Type B pancreatic cell (in vitro differentiated cells): Measurements from ENCODE around the gene KRTAP10-3. TPM values are rescaled to one million over a fixed set of nuclear protein-coding genes. Genes with fewer than 3 reads are reported as not detected.

Experiments used
- DNase-seq: peaks from one replicate; pipeline ENCODE4 v3.0.0; 2021; ENCODE audit warnings: mixed read lengths; ENCODE audit not compliant: unreplicated experiment; ENCODE audit errors: extremely low spot score
- H3K27ac Mint-ChIP-seq: 2 replicates; pipeline ENCODE4 v1.8.0; 2021; ENCODE audit warnings: mild to moderate bottlenecking, mixed read lengths
- H3K27me3 Mint-ChIP-seq: 2 replicates; pipeline ENCODE4 v1.8.0; 2021; ENCODE audit warnings: mixed read lengths
- H3K36me3 Mint-ChIP-seq: 2 replicates; pipeline ENCODE4 v1.8.0; 2021; ENCODE audit warnings: mixed read lengths
- H3K4me1 Mint-ChIP-seq: one replicate; pipeline ENCODE4 v1.8.0; 2021; ENCODE audit warnings: mixed read lengths; ENCODE audit not compliant: unreplicated experiment
- H3K4me3 Mint-ChIP-seq: 2 replicates; pipeline ENCODE4 v1.8.0; 2021; ENCODE audit warnings: mild to moderate bottlenecking, mixed read lengths
- H3K9me3 Mint-ChIP-seq: 2 replicates; pipeline ENCODE4 v1.8.0; 2021; ENCODE audit warnings: mixed read lengths
- total RNA-seq: library from RNA; stranded (reverse); gene quantifications from 2 replicates; pipeline ENCODE4 v1.2.1, GENCODE V29; 2021; ENCODE audit warnings: low replicate concordance
- TF ChIP-seq, protein P1 (sequence below): fragments of 200-600 bp; sonication (generic); conservative IDR thresholded peaks from 2 replicates; pipeline ENCODE4 v1.5.0; 2021; ENCODE audit warnings: antibody characterized with exemption, mild to moderate bottlenecking

The KRTAP10-3 gene
- total RNA-seq, 1 donor from 2014 or later = not detected

DNA sequence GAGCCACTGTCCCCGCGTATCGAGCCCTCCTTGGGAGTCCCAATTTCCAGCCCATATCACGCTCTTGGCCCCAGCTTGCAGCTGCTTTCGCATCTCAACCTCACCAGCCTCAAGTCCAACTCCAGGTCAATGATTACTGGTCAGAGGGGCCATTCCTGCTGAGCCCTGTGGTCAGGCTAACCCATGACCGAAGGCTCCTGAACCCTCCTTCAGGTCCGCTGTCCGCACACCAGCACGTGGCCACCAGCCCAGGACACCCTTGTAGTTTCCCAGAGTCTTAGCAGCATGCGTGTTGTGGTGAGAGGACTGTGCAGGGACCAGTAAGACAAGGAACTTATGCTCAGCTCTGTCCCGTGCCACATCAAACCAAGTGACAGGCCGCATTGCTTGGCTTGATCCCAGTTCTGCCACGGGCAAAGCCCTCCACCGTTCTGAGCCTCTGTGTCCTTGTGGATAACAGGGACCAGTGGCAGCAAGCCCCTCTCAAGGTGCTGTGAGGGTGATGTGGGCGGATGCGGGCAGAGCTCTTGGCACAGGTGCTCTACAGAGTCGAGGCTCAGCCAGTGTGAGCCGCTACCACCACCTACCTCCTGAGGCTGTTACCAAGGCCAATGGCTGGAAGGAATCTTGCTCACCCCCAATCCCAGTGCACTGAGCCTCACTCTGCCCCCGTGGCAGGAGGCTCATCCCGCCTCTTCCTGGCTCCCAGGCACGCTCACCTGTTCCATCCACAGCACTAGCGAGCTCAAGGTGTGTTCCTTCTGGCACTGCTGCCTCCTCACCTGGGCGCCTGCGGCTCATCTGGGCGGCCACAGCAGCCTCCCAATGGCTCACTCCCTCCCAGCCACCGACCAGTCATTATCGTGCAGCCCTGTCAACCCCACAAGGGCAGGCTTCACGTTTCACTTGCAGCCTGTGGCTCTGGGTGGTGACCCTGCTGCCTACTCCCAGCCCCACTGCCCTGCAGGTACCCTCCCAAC is 39.0 kb downstream of the KRTAP10-3 start:
- Mint-ChIP-seq H3K4me1 (no peaks in the 10 kb centered on the region), H3K9me3 (peaks cover 5% of the 10 kb centered on the region), H3K36me3 (no peaks in the 10 kb centered on the region), H3K4me3 (no peak overlapping the region), H3K27ac (no peak overlapping the region), H3K27me3 (no peaks in the 10 kb centered on the region)
- TF ChIP-seq, protein P1, sequence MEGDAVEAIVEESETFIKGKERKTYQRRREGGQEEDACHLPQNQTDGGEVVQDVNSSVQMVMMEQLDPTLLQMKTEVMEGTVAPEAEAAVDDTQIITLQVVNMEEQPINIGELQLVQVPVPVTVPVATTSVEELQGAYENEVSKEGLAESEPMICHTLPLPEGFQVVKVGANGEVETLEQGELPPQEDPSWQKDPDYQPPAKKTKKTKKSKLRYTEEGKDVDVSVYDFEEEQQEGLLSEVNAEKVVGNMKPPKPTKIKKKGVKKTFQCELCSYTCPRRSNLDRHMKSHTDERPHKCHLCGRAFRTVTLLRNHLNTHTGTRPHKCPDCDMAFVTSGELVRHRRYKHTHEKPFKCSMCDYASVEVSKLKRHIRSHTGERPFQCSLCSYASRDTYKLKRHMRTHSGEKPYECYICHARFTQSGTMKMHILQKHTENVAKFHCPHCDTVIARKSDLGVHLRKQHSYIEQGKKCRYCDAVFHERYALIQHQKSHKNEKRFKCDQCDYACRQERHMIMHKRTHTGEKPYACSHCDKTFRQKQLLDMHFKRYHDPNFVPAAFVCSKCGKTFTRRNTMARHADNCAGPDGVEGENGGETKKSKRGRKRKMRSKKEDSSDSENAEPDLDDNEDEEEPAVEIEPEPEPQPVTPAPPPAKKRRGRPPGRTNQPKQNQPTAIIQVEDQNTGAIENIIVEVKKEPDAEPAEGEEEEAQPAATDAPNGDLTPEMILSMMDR = no peak
- no peak for DNase-seq

DNA sequence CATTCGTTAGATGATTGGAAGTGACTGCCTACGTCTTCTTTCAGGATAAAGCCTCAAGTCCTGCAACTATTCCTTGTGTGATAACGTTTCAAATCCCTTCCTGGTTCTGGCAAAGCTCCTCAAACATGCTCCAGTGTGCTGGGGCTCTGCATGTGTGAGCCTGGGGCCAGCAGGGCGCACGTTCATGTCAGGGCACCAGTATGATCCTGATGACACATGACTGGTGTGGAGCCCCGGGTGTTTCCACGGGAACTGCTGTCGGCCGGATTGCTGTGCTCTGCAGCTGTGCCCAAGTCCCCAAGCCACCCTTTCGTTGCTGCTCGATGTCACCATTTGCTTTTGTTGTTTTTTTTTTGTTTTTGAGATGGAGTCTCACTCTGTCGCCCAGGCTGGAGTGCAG is 39.9 kb downstream of the KRTAP10-3 start:
- no peaks in the 10 kb centered on the region for H3K4me1 Mint-ChIP-seq
- H3K36me3 Mint-ChIP-seq = no peaks in the 10 kb centered on the region
- no peak for DNase-seq
- H3K4me3 Mint-ChIP-seq = no peak overlapping the region
- H3K27me3 Mint-ChIP-seq = no peaks in the 10 kb centered on the region
- H3K9me3 Mint-ChIP-seq = peaks cover 5% of the 10 kb centered on the region
- TF ChIP-seq, protein P1 = no peak
- H3K27ac Mint-ChIP-seq = no peak overlapping the region

DNA sequence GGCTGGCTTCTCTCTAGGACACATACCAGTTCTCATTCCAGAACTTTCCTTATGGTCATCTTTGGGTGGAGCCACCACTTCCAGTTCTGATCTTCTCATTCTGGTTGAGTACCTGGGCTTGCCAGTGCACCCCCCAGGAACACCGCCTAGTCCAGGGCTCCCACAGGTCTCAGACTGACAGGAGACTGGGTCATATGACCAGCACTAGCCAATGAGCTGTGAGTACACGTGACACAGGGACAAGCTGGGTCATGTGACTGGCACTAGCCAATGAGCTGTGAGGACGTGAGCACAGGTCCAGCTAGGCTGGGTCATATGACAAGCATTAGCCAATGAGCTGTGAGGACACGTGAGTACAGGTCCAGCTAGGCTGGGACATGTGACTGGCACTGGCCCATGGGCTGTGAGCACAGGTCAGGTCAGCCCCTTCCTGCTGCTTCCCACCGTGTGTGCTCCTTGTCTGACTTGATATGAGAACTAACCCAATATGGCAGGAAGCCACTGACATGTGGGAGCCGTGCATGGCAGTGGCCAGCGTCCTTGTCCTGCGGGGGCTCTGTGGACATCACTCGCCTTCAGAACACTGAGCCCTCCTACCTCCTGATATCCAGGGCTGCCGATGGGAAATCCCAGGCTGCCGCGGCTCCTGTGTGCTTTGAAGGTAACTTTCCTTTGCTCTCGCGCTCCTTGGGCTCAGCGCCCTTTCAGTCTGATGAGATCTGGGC is 41.3 kb downstream of the KRTAP10-3 start:
- H3K9me3 Mint-ChIP-seq = peaks cover 5% of the 10 kb centered on the region
- no peak for DNase-seq
- H3K36me3 Mint-ChIP-seq = no peaks in the 10 kb centered on the region
- no peak overlapping the region for H3K4me3 Mint-ChIP-seq
- no peak overlapping the region for H3K27ac Mint-ChIP-seq
- TF ChIP-seq, protein P1 = no peak
- H3K4me1 Mint-ChIP-seq = no peaks in the 10 kb centered on the region
- H3K27me3 Mint-ChIP-seq = no peaks in the 10 kb centered on the region

DNA sequence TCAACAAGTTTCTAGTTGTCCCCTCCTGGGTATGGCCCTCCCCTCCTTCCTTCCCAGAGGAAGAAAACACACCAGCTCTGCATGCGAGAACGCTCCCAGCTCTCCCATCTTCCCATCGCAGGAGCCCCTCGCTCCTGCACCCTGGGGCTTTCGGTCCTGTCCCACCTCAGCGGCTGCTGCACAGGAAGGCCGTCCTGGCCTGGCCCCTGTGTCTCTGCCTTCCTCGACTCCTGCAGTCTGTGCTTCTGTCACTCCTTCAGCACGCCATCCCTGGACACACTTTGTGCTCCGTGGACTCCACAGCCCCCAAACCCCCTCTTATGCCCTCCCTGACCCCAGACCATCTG is 41.8 kb downstream of the KRTAP10-3 start:
- TF ChIP-seq, protein P1 = no peak
- no peaks in the 10 kb centered on the region for H3K4me1 Mint-ChIP-seq
- H3K27me3 Mint-ChIP-seq = no peaks in the 10 kb centered on the region
- H3K4me3 Mint-ChIP-seq = no peak overlapping the region
- no peak overlapping the region for H3K27ac Mint-ChIP-seq
- no peak for DNase-seq
- H3K9me3 Mint-ChIP-seq = peaks cover 5% of the 10 kb centered on the region
- H3K36me3 Mint-ChIP-seq = no peaks in the 10 kb centered on the region

DNA sequence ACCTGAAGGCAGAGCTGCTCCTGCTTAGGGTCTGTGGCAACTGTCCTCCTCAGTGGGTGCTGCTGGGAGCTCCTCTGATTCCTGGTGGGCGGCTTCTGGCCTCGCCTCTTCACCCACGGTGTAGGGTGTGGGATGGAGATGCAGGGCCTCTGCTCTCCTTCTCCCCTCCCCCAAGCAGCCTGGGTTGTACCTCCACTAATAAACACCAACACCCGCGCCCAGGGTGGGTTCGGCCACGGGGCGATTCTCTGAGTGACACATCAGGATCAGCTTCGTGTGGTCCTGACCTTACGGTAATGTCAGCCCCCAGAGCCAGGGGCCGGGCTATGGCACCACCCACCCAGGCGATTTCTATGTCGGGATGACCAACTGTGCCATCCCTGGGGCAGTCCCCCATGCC is 42.3 kb downstream of the KRTAP10-3 start:
- Mint-ChIP-seq H3K27ac (no peak overlapping the region), H3K4me1 (no peaks in the 10 kb centered on the region), H3K27me3 (no peaks in the 10 kb centered on the region), H3K36me3 (no peaks in the 10 kb centered on the region), H3K9me3 (peaks cover 5% of the 10 kb centered on the region), H3K4me3 (no peak overlapping the region)
- TF ChIP-seq, protein P1 = no peak
- no peak for DNase-seq
